ENCODE data around the gene PRELID3B.
"Not testable (repeated sequence)": the region's sequence is repeated elsewhere in the genome, so short reads cannot be mapped to it uniquely, and the experiment has no call there.

PRELID3B gene

DNA sequence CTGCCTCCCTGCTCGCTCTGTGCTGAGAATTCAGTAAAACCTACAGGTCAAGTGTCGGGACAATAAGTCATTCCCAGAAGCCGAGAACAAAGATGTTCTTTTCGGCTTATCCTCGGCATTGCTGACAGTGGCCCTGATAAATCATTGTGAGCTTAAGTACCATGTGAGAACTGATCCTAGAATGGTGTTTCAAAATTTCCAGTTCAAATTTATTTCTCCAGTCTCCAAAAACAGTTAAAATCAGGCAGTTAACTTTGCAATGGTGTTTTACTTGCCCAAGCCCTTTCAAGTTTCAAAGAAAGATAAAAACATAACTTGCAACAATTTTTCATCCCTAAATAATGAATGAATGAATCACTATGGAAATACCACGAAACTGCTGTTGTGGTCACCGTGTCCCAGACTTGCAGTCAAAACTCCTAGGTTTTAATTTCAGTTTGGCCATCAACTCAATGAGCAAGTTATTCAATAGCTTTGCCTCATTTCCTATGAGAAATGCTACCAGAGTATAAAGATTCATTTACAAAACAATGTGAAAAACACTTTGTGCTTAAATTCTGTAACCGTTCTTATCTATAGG lies 14.8 kb downstream of the PRELID3B start:
- no peak for DNase-seq (ENCODE audit: low read depth in 2 of 3, low spot score in 2 of 3)

- no peak for DNase-seq (ENCODE audit: low read depth in 2 of 3, low spot score in 2 of 3)
Observed at GRCh38 chr20:59026904-59027740, 15.5 kb downstream of the PRELID3B start.

DNA sequence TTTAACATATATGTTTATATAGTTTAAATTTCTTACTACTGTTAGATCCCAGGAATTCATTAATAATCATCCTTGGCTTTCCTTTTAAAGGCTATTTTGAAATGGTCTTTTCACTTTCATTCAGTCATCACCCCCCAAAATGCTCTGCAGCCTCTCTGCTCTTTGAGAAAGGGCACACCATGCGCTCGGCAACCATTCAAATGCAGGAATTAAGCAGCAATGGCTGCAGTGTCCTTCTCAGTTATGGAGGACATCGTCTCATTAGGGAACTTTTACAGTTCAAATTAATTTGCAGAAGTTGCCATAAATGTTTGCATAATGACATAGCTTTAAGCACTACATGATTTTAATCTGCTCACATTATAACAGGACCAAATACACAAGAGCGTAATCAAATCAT lies 17.1 kb downstream of the PRELID3B start:
- no peak for DNase-seq (ENCODE audit: low read depth in 2 of 3, low spot score in 2 of 3)

DNA sequence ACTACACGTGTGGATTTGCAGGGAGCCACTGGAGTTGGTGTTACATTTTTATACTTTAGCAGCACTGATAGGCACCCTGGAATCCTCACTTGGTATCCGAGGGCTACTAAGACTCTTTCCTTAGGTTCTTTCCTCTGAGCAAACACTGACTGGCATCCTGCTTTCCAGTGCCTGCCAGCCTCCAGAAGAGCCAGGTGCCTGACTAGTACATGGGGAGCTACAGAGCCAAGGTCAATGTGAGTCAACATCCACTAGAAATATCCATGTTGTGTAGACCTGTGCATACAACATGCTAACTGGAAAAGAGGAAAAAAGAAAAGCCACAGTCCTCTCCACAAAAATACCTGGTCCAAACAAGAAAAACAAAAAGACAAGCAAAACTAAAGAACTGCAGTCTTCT lies 17.5 kb downstream of the PRELID3B start:
- no peak for DNase-seq (ENCODE audit: low read depth in 2 of 3, low spot score in 2 of 3)

- no peak for DNase-seq (ENCODE audit: low read depth in 2 of 3, low spot score in 2 of 3)
Observed at GRCh38 chr20:59024111-59024530, 18.5 kb downstream of the PRELID3B start.

DNA sequence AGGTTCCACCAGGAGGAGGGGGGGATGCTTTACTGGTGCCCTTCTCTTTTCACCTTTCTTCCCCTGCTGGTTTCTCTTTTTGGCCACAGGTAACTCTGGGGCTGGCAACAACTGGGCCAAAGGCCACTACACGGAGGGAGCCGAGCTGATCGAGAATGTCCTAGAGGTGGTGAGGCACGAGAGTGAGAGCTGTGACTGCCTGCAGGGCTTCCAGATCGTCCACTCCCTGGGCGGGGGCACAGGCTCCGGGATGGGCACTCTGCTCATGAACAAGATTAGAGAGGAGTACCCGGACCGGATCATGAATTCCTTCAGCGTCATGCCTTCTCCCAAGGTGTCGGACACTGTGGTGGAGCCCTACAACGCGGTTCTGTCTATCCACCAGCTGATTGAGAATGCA lies 19.0 kb downstream of the PRELID3B start:
- DNase-seq (ENCODE audit: low read depth in 2 of 3, low spot score in 2 of 3), result no peak

GRCh38 chr20:59022754-59023153 lies 19.8 kb downstream of the PRELID3B start:
- DNase-seq (ENCODE audit: low read depth in 2 of 3, low spot score in 2 of 3), result no peak

DNA sequence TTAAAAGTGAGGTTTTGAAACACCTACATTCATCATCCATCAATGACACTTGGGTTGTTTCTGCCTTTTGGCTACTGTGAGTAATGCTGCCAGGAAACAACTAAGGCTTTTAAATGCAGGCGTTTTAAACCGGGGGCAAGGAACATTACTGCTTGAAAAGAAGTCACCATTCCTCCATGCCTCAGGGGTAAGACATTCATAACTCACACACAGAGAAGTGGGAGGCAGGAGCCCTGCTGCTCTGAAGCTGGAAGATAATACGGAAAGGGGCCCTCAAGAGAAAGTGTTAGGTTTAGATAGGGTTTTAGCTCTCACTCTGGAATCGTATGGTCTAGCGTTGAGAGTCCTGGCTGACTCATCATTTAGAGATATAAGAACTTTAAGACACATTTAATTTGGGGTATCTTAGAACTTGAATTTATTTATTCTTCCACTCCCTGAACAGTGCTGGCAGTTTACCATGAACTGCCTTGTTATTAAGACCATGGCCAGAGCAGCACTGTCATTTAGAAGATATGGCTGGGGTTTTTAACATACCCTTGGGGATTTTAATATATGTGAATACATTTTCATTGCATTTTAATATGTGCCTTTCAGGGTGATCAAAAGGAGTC lies 21.5 kb downstream of the PRELID3B start:
- DNase-seq (ENCODE audit: low read depth in 2 of 3, low spot score in 2 of 3), result no peak

GRCh38 chr20:59019217-59019616 lies 23.4 kb downstream of the PRELID3B start, which contains the start of gene TUBB1:
Gene TUBB1, plus strand, starts transcription at chr20:59019429. Its CDS starts 94 bp downstream, at chr20:59019523.
- DNase-seq (ENCODE audit: low read depth in 2 of 3, low spot score in 2 of 3), result no peak

GRCh38 chr20:59018817-59019216 lies 23.8 kb downstream of the PRELID3B start:
- DNase-seq (ENCODE audit: low read depth in 2 of 3, low spot score in 2 of 3), result no peak

- no peak for DNase-seq (ENCODE audit: low read depth in 2 of 3, low spot score in 2 of 3)
Observed at GRCh38 chr20:59017493-59018231, 24.9 kb downstream of the PRELID3B start.

- no peak for DNase-seq (ENCODE audit: low read depth in 2 of 3, low spot score in 2 of 3)
Observed at GRCh38 chr20:59016795-59017492, 25.6 kb downstream of the PRELID3B start.

DNA sequence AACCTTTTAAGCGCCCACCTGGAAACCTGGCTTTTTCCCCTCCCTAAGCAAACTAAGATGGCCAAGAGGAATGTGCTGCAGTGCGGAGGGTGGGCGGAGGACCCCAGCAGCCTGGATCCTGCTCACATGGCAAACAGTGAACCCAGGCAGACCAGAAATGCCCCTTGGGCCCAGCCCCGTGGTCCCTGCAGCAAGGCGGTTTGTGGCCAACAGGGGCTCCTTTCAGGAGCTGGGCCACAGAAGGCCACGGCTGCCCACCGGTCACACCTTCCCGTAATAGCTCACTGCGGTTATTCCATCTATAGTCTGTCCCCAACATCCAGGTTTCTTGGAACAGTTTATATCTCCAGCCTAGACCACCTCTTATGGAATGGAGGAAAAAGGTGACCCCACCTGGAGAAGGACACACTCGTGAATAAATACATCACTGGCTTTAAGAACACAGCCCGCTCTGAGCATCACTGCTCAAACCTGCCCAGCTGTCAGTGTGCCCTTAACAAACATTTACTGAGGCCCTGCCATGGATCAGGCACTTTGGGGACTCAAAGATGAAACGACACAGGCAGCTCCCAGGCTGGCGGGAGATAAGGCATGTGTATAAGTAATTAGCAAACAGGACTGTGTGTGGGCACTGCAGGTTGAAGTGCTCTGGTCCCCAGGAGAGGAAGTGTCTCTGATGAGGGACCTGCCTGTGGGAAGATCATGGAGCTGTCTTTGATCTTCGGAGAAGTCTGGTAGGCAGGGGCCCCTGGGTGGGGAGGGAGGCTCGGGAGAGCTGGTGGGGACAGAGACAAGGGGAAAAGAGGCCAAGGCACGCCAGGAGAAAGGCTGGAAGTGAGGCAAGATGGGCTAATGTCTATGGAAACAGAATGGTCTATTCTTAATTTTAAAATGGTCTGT lies 26.5 kb downstream of the PRELID3B start:
- no peak for DNase-seq (ENCODE audit: low read depth in 2 of 3, low spot score in 2 of 3)

GRCh38 chr20:59015411-59015810 lies 27.2 kb downstream of the PRELID3B start:
- no peak for DNase-seq (ENCODE audit: low read depth in 2 of 3, low spot score in 2 of 3)

GRCh38 chr20:59014680-59015389 lies 27.8 kb downstream of the PRELID3B start:
- no peak for DNase-seq (ENCODE audit: low read depth in 2 of 3, low spot score in 2 of 3)

DNA sequence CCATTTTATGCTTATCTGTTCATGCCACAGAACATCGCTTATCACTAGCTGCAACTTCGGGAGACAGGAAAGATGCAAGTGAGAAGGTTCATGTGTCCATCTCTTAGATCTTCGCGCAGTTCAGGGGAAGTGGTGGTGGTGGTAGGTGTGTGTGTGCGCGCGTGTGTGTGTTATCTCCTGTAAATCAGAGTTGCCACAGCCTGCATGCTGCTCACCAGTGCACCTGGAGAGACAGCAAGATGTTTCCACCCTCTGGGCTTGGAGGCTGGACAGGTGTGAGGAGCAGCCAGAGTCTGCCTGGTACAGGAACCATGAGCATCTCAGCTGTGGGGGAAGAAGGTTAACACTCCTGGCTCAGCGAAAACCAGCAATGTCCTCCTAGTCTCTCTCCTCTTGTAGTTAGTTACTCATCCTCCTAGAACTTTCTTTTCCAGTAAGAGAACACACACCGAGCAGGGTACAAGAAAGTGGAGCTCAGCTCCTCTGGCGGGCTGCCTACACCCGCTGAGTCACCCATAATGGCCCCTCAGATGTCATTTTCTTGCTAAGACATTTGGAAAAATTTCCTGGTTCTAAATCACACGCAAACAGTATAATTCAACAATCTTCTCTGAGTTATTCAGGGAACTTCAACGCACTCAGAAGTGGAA lies 28.5 kb downstream of the PRELID3B start:
- DNase-seq (ENCODE audit: low read depth in 2 of 3, low spot score in 2 of 3), result no peak

DNA sequence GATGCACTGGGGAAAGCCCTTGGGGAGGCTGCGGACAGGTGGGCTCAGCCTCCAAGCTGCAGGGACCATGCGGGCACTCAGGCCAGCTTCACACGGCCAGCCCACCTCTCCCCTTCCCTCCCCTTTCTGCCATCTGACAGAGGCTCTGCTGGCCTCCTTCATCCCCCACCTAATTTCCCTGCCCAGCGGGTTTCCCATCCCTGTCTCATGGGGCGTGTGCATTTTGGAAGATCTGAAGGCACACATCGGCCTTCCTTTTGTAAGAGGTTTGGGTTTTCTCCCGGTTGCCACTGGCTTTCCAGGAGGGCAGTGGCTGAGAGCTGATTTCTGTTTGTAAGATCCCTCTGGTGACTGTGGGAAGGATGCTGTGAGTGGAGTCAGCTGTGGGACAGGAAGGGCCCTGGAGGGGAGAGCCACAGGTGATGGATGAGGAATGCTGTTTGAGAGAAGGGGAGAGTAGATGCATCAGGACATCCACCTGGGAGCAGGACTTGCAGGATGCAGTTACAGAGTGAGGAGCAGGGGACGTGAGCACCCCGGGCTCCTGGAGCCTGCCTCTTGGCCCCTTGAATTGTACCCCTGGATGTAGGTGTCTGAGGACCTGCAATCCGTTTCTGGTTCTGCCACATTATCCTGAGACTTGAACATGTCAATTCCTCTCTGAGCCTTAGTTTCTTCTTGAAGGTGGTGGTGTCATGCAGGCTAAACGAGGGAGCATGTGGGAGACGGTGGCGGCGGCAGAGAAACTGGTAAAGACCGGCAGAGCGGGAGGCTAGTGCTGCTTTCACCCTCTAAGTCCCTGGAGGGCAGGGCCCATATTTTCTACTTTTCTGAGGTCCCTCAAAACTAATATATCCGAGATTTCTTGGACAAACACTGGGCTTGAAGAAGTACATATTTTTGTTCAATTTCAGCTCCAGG lies 29.3 kb downstream of the PRELID3B start:
- DNase-seq (ENCODE audit: low read depth in 2 of 3, low spot score in 2 of 3), result no peak

- DNase-seq (ENCODE audit: low read depth in 2 of 3, low spot score in 2 of 3), result not testable (repeated sequence)
Observed at GRCh38 chr20:59011874-59012157, 30.8 kb downstream of the PRELID3B start.
